ENCODE data around the gene MARVELD1. TPM values are rescaled to one million over a fixed set of nuclear protein-coding genes. Genes with fewer than 3 reads are reported as not detected.

Gene MARVELD1
- total and polyA plus RNA-seq, 2 of the 8 experiments (the other 6 are each of a cell fraction or from before 2014, with no cell fraction given): 28.1 to 37.3 TPM

DNA sequence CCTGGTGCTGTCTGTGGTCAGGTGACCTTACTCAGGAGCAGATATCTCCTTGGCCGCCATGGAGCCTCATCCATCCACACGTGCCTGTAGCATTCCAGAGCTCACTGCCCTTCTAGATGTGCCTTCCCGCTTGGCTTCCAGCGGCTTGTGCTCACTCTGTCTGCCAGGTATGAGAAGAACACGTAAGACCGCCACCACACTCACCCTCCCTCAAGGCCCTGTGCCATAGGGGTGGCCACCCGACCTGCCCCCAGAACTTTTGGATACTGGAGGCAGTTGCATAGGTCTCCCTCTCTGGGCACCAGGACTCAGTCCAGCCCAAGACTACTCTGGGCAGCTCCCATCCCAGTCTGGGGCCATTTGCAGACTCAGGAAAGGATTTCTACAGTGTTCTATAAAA is 4.1 kb downstream of the MARVELD1 start:
- Histone ChIP-seq H4K5ac (ENCODE audit: insufficient read length, low read depth, low read length) (no peak overlapping the region), H3K4me3 (ENCODE audit: extremely low read depth in 1 of 4, insufficient read depth in 2 of 4, low read depth in 3 of 4, low read length in 4 of 4) (no peak overlapping the region), H2BK12ac (ENCODE audit: low read depth, low read length) (no peak overlapping the region), H3K4ac (replicated peaks; ENCODE audit: insufficient read length, low read depth, low read length) (no peak overlapping the region), H3K79me2 (ENCODE audit: control insufficient read depth in 1 of 2, insufficient read depth in 2 of 2, low read length in 2 of 2) (peaks cover 0 to 5% of the 10 kb centered on the region in 2 experiments; a peak in 1 of 4 replicates), H2AK5ac (ENCODE audit: low read depth, low read length) (no peak overlapping the region), H2AFZ (ENCODE audit: low read length) (no peak overlapping the region), H4K8ac (ENCODE audit: extremely low read depth, insufficient read depth, low read length) (no peak overlapping the region), H2BK15ac (ENCODE audit: low read length) (no peak overlapping the region), H3K27me3 (replicated peaks in 1 of 4; ENCODE audit: control insufficient read depth in 3 of 4, extremely low read depth in 1 of 4, insufficient read depth in 3 of 4, low read length in 3 of 4) (no peaks in the 10 kb centered on the region), H3K36me3 (ENCODE audit: control insufficient read depth in 2 of 4, insufficient read depth in 4 of 4, low read length in 3 of 4) (peaks cover 0 to 16% (median 4%) of the 10 kb centered on the region in 4 experiments; a peak in 3 of 8 replicates), H3K79me1 (ENCODE audit: low read depth, low read length) (0 out of 2 replicates have a peak, but pooled peaks cover 2% of the 10 kb centered on the region), H4K91ac (replicated peaks; ENCODE audit: insufficient read length, low read length) (no peak overlapping the region), H3K23ac (ENCODE audit: insufficient read length) (no peak overlapping the region), H3K9me3 (ENCODE audit: insufficient read depth in 2 of 2, low read depth in 1 of 2, low read length in 1 of 2) (no peaks in the 10 kb centered on the region), H3K18ac (ENCODE audit: extremely low read depth, low read length) (no peak overlapping the region), H2BK120ac (replicated peaks; ENCODE audit: low read depth, low read length) (no peak overlapping the region), H3K9ac (replicated peaks in 1 of 4; ENCODE audit: extremely low read depth in 1 of 4, low read depth in 3 of 4, low read length in 3 of 4) (no peak overlapping the region), H3K27ac (ENCODE audit: low read depth, low read length) (no peak overlapping the region), H4K20me1 (replicated peaks in 1 of 2; ENCODE audit: control insufficient read depth in 1 of 2, insufficient read depth in 2 of 2, low read length in 2 of 2) (no peaks in the 10 kb centered on the region), H3K4me1 (replicated peaks in 1 of 4; ENCODE audit: control insufficient read depth in 3 of 4, insufficient read depth in 4 of 4, low read length in 3 of 4) (peaks cover 5 to 20% (median 13%) of the 10 kb centered on the region in 4 experiments), H3K23me2 (ENCODE audit: low read depth, low read length) (peaks cover 15% of the 10 kb centered on the region), H2BK20ac (ENCODE audit: low read length) (no peak overlapping the region), H3K4me2 (ENCODE audit: insufficient read depth in 1 of 2, low read depth in 2 of 2, low read length in 2 of 2) (no peak overlapping the region), H3K56ac (replicated peaks; ENCODE audit: insufficient read length, low read depth, low read length) (no peak overlapping the region), H2BK5ac (ENCODE audit: low read depth, low read length) (no peak overlapping the region), H3K14ac (ENCODE audit: insufficient read length) (no peak overlapping the region)
- ChIA-PET POLR2A (ENCODE audit: partially characterized antibody) (interaction anchor here (1.0 to 12.5 kb wide), 5 partner anchors 9 to 35 kb away, joined by 3 to 234 read pairs (median 6); partner anchors contain the start of genes AVPI1 and ZFYVE27), CTCF (ENCODE audit: partially characterized antibody) (interaction anchor here (1.5 to 20.9 kb wide), 4 partner anchors 12 to 40 kb away, joined by 4 to 773 read pairs (median 134); partner anchors contain the start of gene ZFYVE27)
- DNase-seq (ENCODE audit: low read depth in 1 of 2, low spot score in 2 of 2): no peak
- no peak for FAIRE-seq
- 93% methylated on average over 7 of the region's 7 CpGs; no CpG with 5 or more reads in 1 of the 2 experiments for WGBS, 2 experiments (ENCODE audit: extremely low coverage in 1 of 2, insufficient coverage in 1 of 2, insufficient read length in 1 of 2, insufficient replicate concordance in 2 of 2, low coverage in 1 of 2, low lambda C conversion rate in 2 of 2, missing lambda C conversion rate in 1 of 2)
- no peak for TF ChIP-seq GABPA (IDR thresholded peaks at IDR 0.05; ENCODE audit: borderline replicate concordance, insufficient read depth, low read length)
- no peak for TF ChIP-seq KDM1A (IDR thresholded peaks at IDR 0.05; ENCODE audit: borderline replicate concordance, low read length)
- no peak for TF ChIP-seq NRF1 (IDR thresholded peaks at IDR 0.05; ENCODE audit: low read depth, low read length)
- TF ChIP-seq SIN3A (conservative IDR thresholded peaks at IDR 0.05 in 1 of 2, IDR thresholded peaks at IDR 0.05 in 1 of 2; ENCODE audit: low read depth in 1 of 2, low read length in 2 of 2): no peak
- no peak for TF ChIP-seq ASH2L (IDR thresholded peaks at IDR 0.05; ENCODE audit: low read length)
- TF ChIP-seq SIX5 (IDR thresholded peaks at IDR 0.05; ENCODE audit: low read depth, low read length): no peak
- TF ChIP-seq EP300 (IDR thresholded peaks at IDR 0.05; ENCODE audit: borderline replicate concordance in 1 of 2, low read depth in 2 of 2, low read length in 2 of 2): no peak
- no peak for TF ChIP-seq KDM5A (IDR thresholded peaks at IDR 0.05; ENCODE audit: low read length)
- TF ChIP-seq RNF2 (IDR thresholded peaks at IDR 0.05; ENCODE audit: borderline replicate concordance, low read depth, low read length, missing control alignments, poor library complexity, severe bottlenecking): no peak
- TF ChIP-seq, protein P1, sequence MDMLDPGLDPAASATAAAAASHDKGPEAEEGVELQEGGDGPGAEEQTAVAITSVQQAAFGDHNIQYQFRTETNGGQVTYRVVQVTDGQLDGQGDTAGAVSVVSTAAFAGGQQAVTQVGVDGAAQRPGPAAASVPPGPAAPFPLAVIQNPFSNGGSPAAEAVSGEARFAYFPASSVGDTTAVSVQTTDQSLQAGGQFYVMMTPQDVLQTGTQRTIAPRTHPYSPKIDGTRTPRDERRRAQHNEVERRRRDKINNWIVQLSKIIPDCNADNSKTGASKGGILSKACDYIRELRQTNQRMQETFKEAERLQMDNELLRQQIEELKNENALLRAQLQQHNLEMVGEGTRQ (IDR thresholded peaks at IDR 0.05; ENCODE audit: low read length): no peak
- TF ChIP-seq CREB1 (IDR thresholded peaks at IDR 0.05): no peak
- TF ChIP-seq POLR2AphosphoS5 (IDR thresholded peaks at IDR 0.05; ENCODE audit: low read depth, low read length): no peak
